ENCODE results near the gene SLC7A7. TPM values are rescaled to one million over a fixed set of nuclear protein-coding genes. Genes with fewer than 3 reads are reported as not detected.

Gene SLC7A7
- total and polyA plus RNA-seq, 2 of the 13 experiments (the other 11 are each of a cell fraction or from before 2014, with no cell fraction given), result 0.13 to 0.63 TPM

GRCh38 chr14:22839159-22839779, 24.0 kb upstream of the SLC7A7 start (continued):
- TF ChIP-seq ZNF260 (CRISPR knock-in tag; IDR thresholded peaks at IDR 0.05; ENCODE audit: borderline replicate concordance, low read depth) (no peak), ZNF781 (CRISPR knock-in tag; IDR thresholded peaks at IDR 0.05; ENCODE audit: borderline replicate concordance, not compliant biosample characterization) (peak; percentile 78), BCL3 (CRISPR knock-in tag; IDR thresholded peaks at IDR 0.05) (0 out of 2 replicates have a peak, but pooled peaks have one; percentile 40), KAT2B (IDR thresholded peaks at IDR 0.05; ENCODE audit: borderline replicate concordance, low read depth, low read length) (0 out of 2 replicates have a peak, but pooled peaks have one; percentile 4), SP1 (IDR thresholded peaks at IDR 0.05) (no peak), SP1 (CRISPR knock-in tag; IDR thresholded peaks at IDR 0.05) (0 out of 2 replicates have a peak, but pooled peaks have one; percentile 21), SMAD1 (CRISPR knock-in tag; IDR thresholded peaks at IDR 0.05; ENCODE audit: borderline replicate concordance, low read depth) (no peak), ZNF740 (CRISPR knock-in tag; IDR thresholded peaks at IDR 0.05) (peak; percentile 59; the same call in 1 of the 2 replicates), TRIM22 (IDR thresholded peaks at IDR 0.05) (no peak), FIP1L1 (IDR thresholded peaks at IDR 0.05; ENCODE audit: borderline replicate concordance, insufficient read depth, low read depth, low read length) (no peak), TFAP4 (IDR thresholded peaks at IDR 0.05; ENCODE audit: borderline replicate concordance, low read depth) (peak; percentile 29; the same call in 1 of the 2 replicates), ZNF784 (CRISPR knock-in tag; IDR thresholded peaks at IDR 0.05; ENCODE audit: borderline replicate concordance) (0 out of 2 replicates have a peak, but pooled peaks have one; percentile 31), ZNF280D (CRISPR knock-in tag; IDR thresholded peaks at IDR 0.05) (0 out of 2 replicates have a peak, but pooled peaks have one; percentile 34), ZFX (CRISPR knock-in tag; IDR thresholded peaks at IDR 0.05; ENCODE audit: low read depth) (0 out of 2 replicates have a peak, but pooled peaks have one; percentile 25), ZNF547 (CRISPR knock-in tag; IDR thresholded peaks at IDR 0.05) (peak; percentile 75; the same call in 1 of the 2 replicates)

All from HepG2 (cell line).